GM12878 (cell line): Measurements from ENCODE around the gene ANKRD34A. TPM values are rescaled to one million over a fixed set of nuclear protein-coding genes. Genes with fewer than 3 reads are reported as not detected.

ENCODE experiments used
- ATAC-seq: fragments of 200-7000 bp; cut with Tn5 transposase; 3 replicates; pipeline ENCODE4 v1.9.1; 2020; ENCODE audit warnings: mild to moderate bottlenecking, moderate library complexity
- BruUV-seq: library from RNA; stranded (reverse); fragments of 400-500 nt; replicated peaks from 2 replicates; lab custom pipeline; 2021; lab: Mats Ljungman, UMichigan
- CTCF ChIA-PET: fragments of 300-600 bp; sonication (Branson Sonifier 250); formaldehyde crosslinking; extraction: SDS; loops from one replicate; lab custom pipeline; 2021; ENCODE audit warnings: inconsistent platforms; lab: Yijun Ruan, JAX
- POLR2A ChIA-PET: fragments of 350-600 bp; formaldehyde crosslinking; extraction: SDS; loops from one replicate; lab custom pipeline; 2021; ENCODE audit warnings: inconsistent platforms; lab: Charles Lee
- RAD21 ChIA-PET: fragments of 300-600 bp; sonication (Branson Sonifier 250); formaldehyde crosslinking; loops from one replicate; lab custom pipeline; 2023; ENCODE audit warnings: antibody characterized with exemption; ENCODE audit not compliant: unreplicated experiment; lab: Charles Lee
- SMC1A ChIA-PET: fragments of 300-600 bp; sonication (Branson Sonifier 250); formaldehyde crosslinking; loops from one replicate; lab custom pipeline; 2023; ENCODE audit not compliant: unreplicated experiment, uncharacterized antibody; lab: Charles Lee
- DNase-seq: peaks from one replicate; pipeline ENCODE4 v3.0.0-alpha.2; 2011; ENCODE audit warnings: low read depth, low spot score
- FAIRE-seq: peaks from 3 replicates; lab custom pipeline; 2011; peaks lifted over from hg19 to GRCh38; lab: Jason Lieb, UNC
- H2AFZ ChIP-seq: 2 replicates; pipeline ENCODE4 v1.6.0; 2011; ENCODE audit warnings: low read depth, low read length, control low read depth; ENCODE audit not compliant: control insufficient read depth
- H3K27ac ChIP-seq: 2 replicates; pipeline ENCODE4 v1.5.1; 2011; ENCODE audit warnings: control low read depth; ENCODE audit not compliant: control insufficient read depth, insufficient read depth
- H3K27me3 ChIP-seq, 2 experiments: replicated peaks in 1 of 2; 2 replicates each; pipeline versions ENCODE4 v1.6.0 to v1.6.1; 2011; ENCODE audit warnings: low read length in 1 of 2; ENCODE audit not compliant: control insufficient read depth in 2 of 2, insufficient read depth in 2 of 2
- H3K36me3 ChIP-seq, 2 experiments: 2 replicates each; pipeline ENCODE4 v1.5.1; 2011; ENCODE audit warnings: low read length in 1 of 2; ENCODE audit not compliant: control insufficient read depth in 2 of 2, insufficient read depth in 2 of 2
- H3K4me1 ChIP-seq: 2 replicates; pipeline ENCODE4 v1.6.1; 2011; ENCODE audit warnings: mild to moderate bottlenecking, low read length, moderate library complexity, mixed read lengths; ENCODE audit not compliant: control insufficient read depth, insufficient read depth
- H3K4me2 ChIP-seq: 2 replicates; pipeline ENCODE4 v1.6.0; 2011; ENCODE audit warnings: control low read depth; ENCODE audit not compliant: control insufficient read depth, insufficient read depth
- H3K4me3 ChIP-seq: fragments of 200-600 bp; sonication (generic); 2 replicates; pipeline ENCODE4 v1.5.1; 2016
- H3K79me2 ChIP-seq: 2 replicates; pipeline ENCODE4 v1.6.0; 2011; ENCODE audit warnings: low read length; ENCODE audit not compliant: control insufficient read depth, insufficient read depth
- H3K9ac ChIP-seq: 2 replicates; pipeline ENCODE4 v1.8.0; 2011; ENCODE audit warnings: low read length, control low read depth, mixed read lengths; ENCODE audit not compliant: control insufficient read depth, insufficient read depth
- H3K9me3 ChIP-seq: replicated peaks from 3 replicates; pipeline ENCODE4 v1.5.1; 2011; ENCODE audit warnings: mild to moderate bottlenecking, low read length; ENCODE audit not compliant: control insufficient read depth, insufficient read depth
- H4K20me1 ChIP-seq: 2 replicates; pipeline ENCODE4 v1.6.0; 2011; ENCODE audit not compliant: control insufficient read depth, insufficient read depth
- NBN ChIP-seq: fragments of 450-650 bp; IDR thresholded peaks from 2 replicates; pipeline ENCODE4 v1.6.1; 2016
- PAX5 ChIP-seq: IDR thresholded peaks from 2 replicates; pipeline ENCODE4 v1.6.1; 2011; ENCODE audit warnings: low read depth, low read length, borderline replicate concordance
- RELA ChIP-seq: fragments of 450-650 bp; IDR thresholded peaks from 2 replicates; pipeline ENCODE4 v1.8.0; 2014; ENCODE audit warnings: borderline replicate concordance; ENCODE audit not compliant: partially characterized antibody
- SKIL ChIP-seq: fragments of 450-650 bp; IDR thresholded peaks from 2 replicates; pipeline ENCODE4 v1.6.1; 2017; ENCODE audit warnings: mild to moderate bottlenecking, low read depth, inconsistent platforms; ENCODE audit not compliant: poor library complexity, severe bottlenecking
- WGBS: methylation state at CpG from one replicate; pipeline ENCODE4 v1.1.6; 2016; ENCODE audit warnings: low lambda C conversion rate; ENCODE audit not compliant: insufficient replicate concordance, insufficient coverage; ENCODE audit errors: missing lambda C conversion rate; 5-methylcytosine and 5-hydroxymethylcytosine counted together
- in situ Hi-C: fragments of 300-500 bp; cut with MboI; formaldehyde crosslinking; loops from 9 replicates; pipeline ENCODE4 v1.14.3; 2018; ENCODE audit warnings: mixed read lengths
- intact Hi-C: fragments of 100-400 bp; cut with micrococcal nuclease; formaldehyde crosslinking; loops from one replicate; pipeline ENCODE4 v1.14.2; 2022; ENCODE audit not compliant: unreplicated experiment
- polyA plus RNA-seq, 11 experiments: library from polyadenylated mRNA; depleted of rRNA in 4 of 11; unstranded in 6 of 11; stranded (reverse) in 5 of 11; fragments of >200 nt; fragmentation: Nextera tagmentation in 4 of 11; fragmentation: Illumina TruSeq in 1 of 11; extraction: Ambion mirVana in 4 of 11; extraction: Trizol in 1 of 11; gene quantifications; 1 replicate in 1 of 11; 2 replicates in 10 of 11; pipeline versions ENCODE4 v1.2.1 to v1.2.3, GENCODE V29; 2011 to 2016; ENCODE audit warnings: inconsistent platforms in 2 of 11, missing spikeins in 2 of 11, low read depth in 1 of 11
- total RNA-seq, 4 experiments: library from RNA; depleted of rRNA in 3 of 4; stranded (reverse); fragments of >200 nt in 3 of 4; fragmentation: Illumina TruSeq in 1 of 4; extraction: Trizol in 1 of 4; gene quantifications; 2 replicates each; pipeline versions ENCODE4 v1.2.1 to v1.2.3, GENCODE V29; 2013 to 2021
- TF ChIP-seq, protein P1 (sequence below): IDR thresholded peaks from 2 replicates; pipeline ENCODE4 v1.6.1; 2012; ENCODE audit warnings: low read depth, low read length, improper control_type of control experiment

The ANKRD34A gene
- total and polyA plus RNA-seq, 10 of the 15 experiments (the other 5 are each of a cell fraction or from before 2014, with no cell fraction given), result 0.40 to 3.5 (median 1.6) TPM

DNA sequence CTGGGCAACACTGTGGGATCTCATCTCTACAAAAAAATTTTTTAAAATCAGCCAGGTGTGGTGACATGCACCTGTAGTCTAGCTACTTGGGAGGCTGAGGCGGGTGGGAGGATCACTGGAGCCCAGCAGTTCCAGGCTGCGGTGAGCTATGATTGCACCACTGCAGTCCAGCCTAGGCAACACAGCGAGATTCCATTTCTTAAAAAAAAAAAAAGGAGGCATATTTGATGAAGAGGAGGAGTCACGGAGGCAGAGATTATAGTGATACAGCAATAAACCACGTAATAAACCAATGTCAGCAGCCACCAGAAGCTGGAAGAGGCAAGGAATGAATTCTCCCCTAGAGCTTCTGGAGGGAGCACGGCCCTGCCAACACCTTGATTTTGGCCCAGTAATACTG lies 10.5 kb downstream of the ANKRD34A start:
- no peak for ATAC-seq
- no peak for FAIRE-seq
- H3K9ac ChIP-seq, result no peak overlapping the region
- H4K20me1 ChIP-seq, result no peaks in the 10 kb centered on the region
- in situ Hi-C loops (no loop called here), intact Hi-C loops (no loop called here)
- H3K36me3 ChIP-seq, result no peaks in the 10 kb centered on the region; a peak in 1 of 4 replicates
- no peaks in the 10 kb centered on the region for H3K27me3 ChIP-seq
- no peaks in the 10 kb centered on the region for H3K4me1 ChIP-seq
- ChIA-PET CTCF (interaction anchor here (0.9 to 1.7 kb wide), 3 partner anchors 27 to 55 kb away, joined by 3 to 4 read pairs (median 4); partner anchors contain the start of gene RBM8A), SMC1A (interaction anchor here (0.6 to 2.8 kb wide), 3 partner anchors 10 to 27 kb away, joined by 3 to 15 read pairs (median 4); partner anchors contain the start of genes ANKRD34A, POLR3GL and RBM8A)
- no peak overlapping the region for H3K4me2 ChIP-seq
- H3K9me3 ChIP-seq, result no peaks in the 10 kb centered on the region
- H3K27ac ChIP-seq, result no peak overlapping the region
- H2AFZ ChIP-seq, result no peak overlapping the region
- no TSS peak for BruUV-seq
- TF ChIP-seq RELA (no peak), PAX5 (no peak), SKIL (no peak), NBN (no peak)
- TF ChIP-seq, protein P1, sequence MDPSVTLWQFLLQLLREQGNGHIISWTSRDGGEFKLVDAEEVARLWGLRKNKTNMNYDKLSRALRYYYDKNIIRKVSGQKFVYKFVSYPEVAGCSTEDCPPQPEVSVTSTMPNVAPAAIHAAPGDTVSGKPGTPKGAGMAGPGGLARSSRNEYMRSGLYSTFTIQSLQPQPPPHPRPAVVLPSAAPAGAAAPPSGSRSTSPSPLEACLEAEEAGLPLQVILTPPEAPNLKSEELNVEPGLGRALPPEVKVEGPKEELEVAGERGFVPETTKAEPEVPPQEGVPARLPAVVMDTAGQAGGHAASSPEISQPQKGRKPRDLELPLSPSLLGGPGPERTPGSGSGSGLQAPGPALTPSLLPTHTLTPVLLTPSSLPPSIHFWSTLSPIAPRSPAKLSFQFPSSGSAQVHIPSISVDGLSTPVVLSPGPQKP, result no peak
- TF ChIP-seq, all 136 proteins: peak for 0
- ChIA-PET POLR2A (interaction anchor here (2.8 to 5.8 kb wide), 3 partner anchors 10 to 27 kb away, joined by 10 to 58 read pairs (median 14); partner anchors contain the start of genes ANKRD34A, POLR3GL and RBM8A), RAD21 (interaction anchor here (0.6 to 2.7 kb wide), 2 partner anchors 10 to 12 kb away, joined by 3 to 12 read pairs; partner anchors contain the start of genes ANKRD34A and POLR3GL)
- Histone ChIP-seq H3K79me2 (peaks cover 21% of the 10 kb centered on the region), H3K4me3 (no peak overlapping the region)
- 88% methylated on average over 6 of the region's 6 CpGs for WGBS
- no peak for DNase-seq
